ENCODE results near the gene EXOC6B. TPM values are rescaled to one million over a fixed set of nuclear protein-coding genes. Genes with fewer than 3 reads are reported as not detected.

Gene EXOC6B
- total and polyA plus RNA-seq, 7 donors, result 4.4 to 26.8 (median 14.1) TPM

DNA sequence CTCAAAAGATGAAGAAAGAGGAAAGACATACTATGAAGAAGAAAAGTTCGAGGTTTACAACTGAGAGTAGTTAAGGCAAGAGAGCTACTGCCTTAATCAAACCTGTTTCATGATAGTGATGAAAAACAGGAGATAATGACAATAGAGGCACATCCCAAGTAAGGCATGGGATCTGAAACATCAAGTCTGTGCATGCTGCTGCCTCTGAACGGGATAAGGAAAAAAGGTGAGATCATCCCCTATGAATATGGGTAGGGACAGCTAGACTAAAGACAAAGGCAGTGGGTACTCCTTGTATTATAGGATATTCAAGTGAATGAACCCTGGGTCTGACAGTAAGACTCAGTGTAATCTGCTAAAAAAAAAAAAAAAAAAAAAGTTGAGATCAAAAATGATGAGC lies 3.0 kb downstream of the EXOC6B start:
- ATAC-seq, result no peak
- Histone ChIP-seq H3K4me1 (peaks cover 19% of the 10 kb centered on the region), H3K27ac (no peak overlapping the region), H3K4me3 (no peak overlapping the region), H3K9me3 (no peaks in the 10 kb centered on the region), H3K36me3 (ENCODE audit: insufficient read depth in 1 of 2, low read depth in 1 of 2) (no peaks in the 10 kb centered on the region), H3K27me3 (ENCODE audit: insufficient read depth in 3 of 3, low read length in 2 of 3) (no peaks in the 10 kb centered on the region)
- no peak for DNase-seq
- WGBS, 3 donors, result 67 to 76% (median 72%) methylated on average over 2 of the region's 2 CpGs
- TF ChIP-seq, protein P1, sequence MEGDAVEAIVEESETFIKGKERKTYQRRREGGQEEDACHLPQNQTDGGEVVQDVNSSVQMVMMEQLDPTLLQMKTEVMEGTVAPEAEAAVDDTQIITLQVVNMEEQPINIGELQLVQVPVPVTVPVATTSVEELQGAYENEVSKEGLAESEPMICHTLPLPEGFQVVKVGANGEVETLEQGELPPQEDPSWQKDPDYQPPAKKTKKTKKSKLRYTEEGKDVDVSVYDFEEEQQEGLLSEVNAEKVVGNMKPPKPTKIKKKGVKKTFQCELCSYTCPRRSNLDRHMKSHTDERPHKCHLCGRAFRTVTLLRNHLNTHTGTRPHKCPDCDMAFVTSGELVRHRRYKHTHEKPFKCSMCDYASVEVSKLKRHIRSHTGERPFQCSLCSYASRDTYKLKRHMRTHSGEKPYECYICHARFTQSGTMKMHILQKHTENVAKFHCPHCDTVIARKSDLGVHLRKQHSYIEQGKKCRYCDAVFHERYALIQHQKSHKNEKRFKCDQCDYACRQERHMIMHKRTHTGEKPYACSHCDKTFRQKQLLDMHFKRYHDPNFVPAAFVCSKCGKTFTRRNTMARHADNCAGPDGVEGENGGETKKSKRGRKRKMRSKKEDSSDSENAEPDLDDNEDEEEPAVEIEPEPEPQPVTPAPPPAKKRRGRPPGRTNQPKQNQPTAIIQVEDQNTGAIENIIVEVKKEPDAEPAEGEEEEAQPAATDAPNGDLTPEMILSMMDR (IDR thresholded peaks at IDR 0.05), result no peak
- intact Hi-C loops (cut with DNase I), result loop anchor here in 1 of 2 donors (10.0 kb wide), 1 partner anchor 48 kb away; no protein-coding TSS in a partner anchor

DNA sequence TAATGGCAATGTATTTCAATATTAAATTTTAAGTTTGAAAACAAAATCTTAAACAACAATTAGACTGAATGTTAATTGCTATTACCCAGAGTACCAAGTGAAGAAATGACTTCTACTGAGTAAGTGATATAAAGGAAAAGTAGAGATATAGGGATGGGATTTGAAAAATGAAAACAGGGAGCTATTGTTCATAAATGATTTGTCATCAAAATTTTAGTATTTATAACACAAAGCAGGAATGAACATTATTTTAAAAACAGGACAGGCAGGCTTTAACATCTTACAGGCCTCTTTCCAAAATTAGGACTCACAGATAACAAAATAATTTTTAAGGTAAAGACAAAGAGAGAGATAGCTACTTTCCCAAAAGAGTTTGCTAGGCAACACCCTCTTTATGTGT lies 3.9 kb downstream of the EXOC6B start:
- H3K27me3 ChIP-seq (ENCODE audit: insufficient read depth in 3 of 3, low read length in 2 of 3), result no peaks in the 10 kb centered on the region
- intact Hi-C loops (cut with DNase I), result loop anchor here in 1 of 2 donors (10.0 kb wide), 1 partner anchor 47 kb away; no protein-coding TSS in a partner anchor
- TF ChIP-seq, protein P1 (IDR thresholded peaks at IDR 0.05), result no peak
- ATAC-seq (no peak), DNase-seq (no peak)
- no peak overlapping the region for H3K4me3 ChIP-seq
- no peaks in the 10 kb centered on the region for H3K36me3 ChIP-seq (ENCODE audit: insufficient read depth in 1 of 2, low read depth in 1 of 2)
- H3K4me1 ChIP-seq, result peaks cover 19% of the 10 kb centered on the region
- no peak overlapping the region for H3K27ac ChIP-seq
- H3K9me3 ChIP-seq, result no peaks in the 10 kb centered on the region

DNA sequence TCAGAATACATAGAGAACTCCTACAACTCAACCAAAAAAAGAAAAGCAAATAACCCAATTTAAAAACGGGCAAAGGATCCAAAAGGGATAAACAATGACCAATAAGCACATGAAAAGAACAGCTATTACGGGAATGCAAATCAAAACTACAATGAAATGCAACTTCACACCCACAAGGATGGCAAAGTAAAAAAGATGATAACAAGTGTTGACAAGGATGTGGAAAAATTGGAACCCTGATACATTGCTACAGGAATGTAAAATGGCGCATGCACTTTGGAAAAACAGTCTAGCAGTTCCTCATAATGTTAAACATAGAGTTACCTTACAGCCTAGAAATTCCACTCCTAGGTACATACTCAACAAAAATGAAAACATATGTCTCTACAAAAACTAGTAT lies 4.7 kb downstream of the EXOC6B start:
- TF ChIP-seq, protein P1 (IDR thresholded peaks at IDR 0.05), result no peak
- H3K27me3 ChIP-seq (ENCODE audit: insufficient read depth in 3 of 3, low read length in 2 of 3), result no peaks in the 10 kb centered on the region
- no peak overlapping the region for H3K4me3 ChIP-seq
- intact Hi-C loops (cut with DNase I), result loop anchor here in 1 of 2 donors (10.0 kb wide), 1 partner anchor 46 kb away; no protein-coding TSS in a partner anchor
- peaks cover 19% of the 10 kb centered on the region for H3K4me1 ChIP-seq
- no peaks in the 10 kb centered on the region for H3K36me3 ChIP-seq (ENCODE audit: insufficient read depth in 1 of 2, low read depth in 1 of 2)
- ATAC-seq (no peak), DNase-seq (no peak)
- H3K9me3 ChIP-seq, result no peaks in the 10 kb centered on the region
- H3K27ac ChIP-seq, result no peak overlapping the region
- 75 to 92% (median 90%) methylated on average over 3 of the region's 3 CpGs for WGBS, 3 donors

DNA sequence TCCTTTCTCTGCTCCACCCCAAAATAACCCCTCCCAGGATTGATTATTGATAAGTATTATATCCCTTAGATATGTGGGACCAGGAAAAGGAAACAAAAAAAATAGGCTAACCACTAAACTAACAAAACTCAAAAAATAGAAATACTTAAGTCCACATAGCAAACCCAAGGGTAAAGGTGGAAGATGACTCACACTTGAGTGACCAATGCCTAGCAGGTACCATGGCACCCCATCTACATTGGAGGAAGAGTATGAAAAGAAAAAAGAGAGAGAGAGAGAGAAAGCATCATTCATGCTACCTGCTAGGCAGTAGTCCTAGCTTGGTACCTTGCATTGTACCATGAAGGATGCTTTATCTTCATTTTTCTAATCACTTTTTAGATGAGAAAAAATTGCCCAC lies 6.3 kb downstream of the EXOC6B start:
- H3K27ac ChIP-seq, result no peak overlapping the region
- H3K9me3 ChIP-seq, result no peaks in the 10 kb centered on the region
- intact Hi-C loops (cut with DNase I), result no loop called here
- DNase-seq (no peak), ATAC-seq (no peak)
- H3K4me3 ChIP-seq, result no peak overlapping the region
- H3K4me1 ChIP-seq, result peaks cover 11% of the 10 kb centered on the region
- no peaks in the 10 kb centered on the region for H3K36me3 ChIP-seq (ENCODE audit: insufficient read depth in 1 of 2, low read depth in 1 of 2)
- TF ChIP-seq, protein P1 (IDR thresholded peaks at IDR 0.05), result no peak
- H3K27me3 ChIP-seq (ENCODE audit: insufficient read depth in 3 of 3, low read length in 2 of 3), result no peaks in the 10 kb centered on the region

DNA sequence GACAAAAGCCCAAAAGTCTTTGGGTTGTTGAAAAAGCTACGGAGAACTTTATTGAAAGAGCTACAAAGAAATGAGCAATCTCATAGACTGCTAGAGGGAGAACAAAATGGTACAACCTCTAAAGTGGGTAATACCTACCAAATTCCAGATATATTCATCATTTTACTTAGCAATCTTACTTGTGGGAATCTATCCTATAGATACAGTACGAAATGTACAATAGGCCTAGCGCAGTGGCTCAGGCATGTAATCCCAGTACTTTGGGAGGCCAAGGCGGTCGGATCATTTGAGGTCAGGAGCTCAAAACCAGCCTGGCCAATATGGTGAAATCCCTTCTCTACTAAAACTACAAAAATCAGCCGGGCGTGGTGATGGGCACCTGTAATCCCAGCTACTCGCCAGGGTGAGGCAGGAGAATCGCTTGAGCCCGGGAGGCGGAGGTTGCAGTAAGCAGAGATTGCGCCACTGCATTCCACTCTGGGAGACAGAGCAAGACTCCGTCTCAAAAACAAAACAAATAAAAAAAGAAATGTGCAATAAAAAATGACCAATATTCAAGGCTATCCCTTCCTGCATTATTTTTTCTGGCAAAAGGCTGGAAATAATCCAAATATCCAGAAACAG lies 10.1 kb downstream of the EXOC6B start:
- Histone ChIP-seq H3K4me3 (no peak overlapping the region), H3K27ac (no peak overlapping the region), H3K36me3 (ENCODE audit: insufficient read depth in 1 of 2, low read depth in 1 of 2) (no peaks in the 10 kb centered on the region), H3K4me1 (no peaks in the 10 kb centered on the region), H3K9me3 (no peaks in the 10 kb centered on the region), H3K27me3 (ENCODE audit: insufficient read depth in 3 of 3, low read length in 2 of 3) (no peaks in the 10 kb centered on the region)
- WGBS, 3 donors, result 95 to 96% (median 95%) methylated on average over 13 of the region's 13 CpGs
- ATAC-seq (no peak), DNase-seq (no peak)
- intact Hi-C loops (cut with DNase I), result no loop called here
- TF ChIP-seq, protein P1 (IDR thresholded peaks at IDR 0.05), result no peak
